Measurements from ENCODE around the gene MYNN. TPM values are rescaled to one million over a fixed set of nuclear protein-coding genes. Genes with fewer than 3 reads are reported as not detected.

The MYNN gene
- total and polyA plus RNA-seq, 2 donors, result 11.9 to 50.8 TPM

GRCh38 chr3:169790687-169791429 lies 17.7 kb downstream of the MYNN start:
- H3K27ac ChIP-seq (ENCODE audit: low read depth), result no peak overlapping the region
- no peaks in the 10 kb centered on the region for H3K4me1 ChIP-seq (ENCODE audit: insufficient read depth)
- no peak overlapping the region for H3K4me3 ChIP-seq (ENCODE audit: low read depth, low read length)
- no peak for DNase-seq (ENCODE audit: extremely low spot score)
- peaks cover 7% of the 10 kb centered on the region for H3K36me3 ChIP-seq (ENCODE audit: insufficient read depth)
- WGBS, result 90% methylated on average over 4 of the region's 4 CpGs

- Histone ChIP-seq H3K27ac (ENCODE audit: low read depth) (no peak overlapping the region), H3K36me3 (ENCODE audit: insufficient read depth) (peaks cover 3% of the 10 kb centered on the region), H3K4me3 (ENCODE audit: low read depth, low read length) (no peak overlapping the region), H3K4me1 (ENCODE audit: insufficient read depth) (no peaks in the 10 kb centered on the region)
- no peak for DNase-seq (ENCODE audit: extremely low spot score)
- 98% methylated on average over 1 of the region's 1 CpG for WGBS
Measured at GRCh38 chr3:169792359-169792758, 19.2 kb downstream of the MYNN start.

- H3K27ac ChIP-seq (ENCODE audit: low read depth), result no peak overlapping the region
- no peaks in the 10 kb centered on the region for H3K36me3 ChIP-seq (ENCODE audit: insufficient read depth)
- DNase-seq (ENCODE audit: extremely low spot score), result no peak
- H3K4me3 ChIP-seq (ENCODE audit: low read depth, low read length), result no peak overlapping the region
- no peaks in the 10 kb centered on the region for H3K4me1 ChIP-seq (ENCODE audit: insufficient read depth)
- WGBS, result 94% methylated on average over 3 of the region's 3 CpGs
Measured at GRCh38 chr3:169804681-169805080, 31.5 kb downstream of the MYNN start.

- no peak overlapping the region for H3K4me3 ChIP-seq (ENCODE audit: low read depth, low read length)
- H3K36me3 ChIP-seq (ENCODE audit: insufficient read depth), result no peaks in the 10 kb centered on the region
- WGBS, result 42% methylated on average over 2 of the region's 2 CpGs
- no peak for DNase-seq (ENCODE audit: extremely low spot score)
- no peaks in the 10 kb centered on the region for H3K4me1 ChIP-seq (ENCODE audit: insufficient read depth)
- H3K27ac ChIP-seq (ENCODE audit: low read depth), result no peak overlapping the region
Measured at GRCh38 chr3:169809230-169809795, 36.1 kb downstream of the MYNN start.

DNA sequence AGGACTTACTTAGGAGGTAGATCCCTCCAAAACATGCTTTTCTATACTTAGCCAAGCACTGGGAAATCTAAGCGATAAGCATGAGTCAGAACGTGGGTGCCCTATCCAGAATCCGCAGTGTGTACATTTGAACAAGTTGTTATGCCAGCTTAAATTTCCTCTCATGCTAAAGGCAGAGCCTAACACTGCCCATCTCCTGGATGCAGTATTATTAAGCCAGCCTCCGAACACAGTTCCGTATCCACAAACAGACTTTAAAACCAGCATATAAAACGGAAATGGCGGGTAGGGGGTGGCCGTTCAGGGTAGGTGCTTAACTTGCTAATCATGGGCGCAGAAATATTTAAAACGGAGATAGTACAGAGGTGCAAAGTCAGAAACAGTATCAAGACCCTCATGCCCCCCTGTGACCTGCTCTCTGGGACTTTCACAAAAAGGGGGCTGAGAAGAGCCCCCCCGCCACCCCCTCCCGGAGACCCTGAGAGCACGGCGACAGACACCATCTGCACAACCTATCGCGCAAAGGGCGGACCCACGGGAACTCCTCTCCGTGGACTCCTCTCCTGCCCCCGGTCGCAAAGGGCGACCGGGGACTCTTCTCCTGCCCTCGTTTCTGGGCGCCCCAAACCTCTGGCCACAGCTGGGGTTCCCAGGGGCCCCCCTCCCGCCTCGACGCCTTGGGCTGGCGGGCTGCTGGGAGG lies 38.6 kb downstream of the MYNN start:
- Histone ChIP-seq H3K27ac (ENCODE audit: low read depth) (peak overlapping the region; percentile 62), H3K4me1 (ENCODE audit: insufficient read depth) (no peaks in the 10 kb centered on the region), H3K36me3 (ENCODE audit: insufficient read depth) (no peaks in the 10 kb centered on the region), H3K4me3 (ENCODE audit: low read depth, low read length) (peak overlapping the region; percentile 74)
- WGBS, result 2% methylated on average over 29 of the region's 29 CpGs
- DNase-seq (ENCODE audit: extremely low spot score), result peak; percentile 7

- H3K4me1 ChIP-seq (ENCODE audit: insufficient read depth), result no peaks in the 10 kb centered on the region
- H3K27ac ChIP-seq (ENCODE audit: low read depth), result peak within 1 kb of the TSS; percentile 62
- peak within 1 kb of the TSS; percentile 74 for H3K4me3 ChIP-seq (ENCODE audit: low read depth, low read length)
- peak; percentile 25 for DNase-seq (ENCODE audit: extremely low spot score)
- H3K36me3 ChIP-seq (ENCODE audit: insufficient read depth), result no peaks in the 10 kb centered on the region
- 5% methylated on average over 56 of the region's 56 CpGs for WGBS
Measured at GRCh38 chr3:169812332-169813235, 39.4 kb downstream of the MYNN start, which contains the start of the genes LRRC34 and LRRIQ4. LRRC34 (minus strand) TSS chr3:169812904; CDS start chr3:169812548, 356 bp downstream. LRRIQ4 (plus strand) TSS chr3:169812870; CDS start chr3:169821922, 9,052 bp downstream.

- Histone ChIP-seq H3K36me3 (ENCODE audit: insufficient read depth) (no peaks in the 10 kb centered on the region), H3K27ac (ENCODE audit: low read depth) (no peak overlapping the region), H3K4me3 (ENCODE audit: low read depth, low read length) (peak overlapping the region; percentile 74), H3K4me1 (ENCODE audit: insufficient read depth) (no peaks in the 10 kb centered on the region)
- DNase-seq (ENCODE audit: extremely low spot score), result no peak
- WGBS, result 59% methylated on average over 8 of the region's 8 CpGs
Measured at GRCh38 chr3:169813278-169813677, 40.1 kb downstream of the MYNN start.

- no peak for DNase-seq (ENCODE audit: extremely low spot score)
- Histone ChIP-seq H3K4me3 (ENCODE audit: low read depth, low read length) (peak overlapping the region; percentile 74), H3K4me1 (ENCODE audit: insufficient read depth) (no peaks in the 10 kb centered on the region)
Measured at GRCh38 chr3:169813757-169814517, 40.7 kb downstream of the MYNN start.

DNA sequence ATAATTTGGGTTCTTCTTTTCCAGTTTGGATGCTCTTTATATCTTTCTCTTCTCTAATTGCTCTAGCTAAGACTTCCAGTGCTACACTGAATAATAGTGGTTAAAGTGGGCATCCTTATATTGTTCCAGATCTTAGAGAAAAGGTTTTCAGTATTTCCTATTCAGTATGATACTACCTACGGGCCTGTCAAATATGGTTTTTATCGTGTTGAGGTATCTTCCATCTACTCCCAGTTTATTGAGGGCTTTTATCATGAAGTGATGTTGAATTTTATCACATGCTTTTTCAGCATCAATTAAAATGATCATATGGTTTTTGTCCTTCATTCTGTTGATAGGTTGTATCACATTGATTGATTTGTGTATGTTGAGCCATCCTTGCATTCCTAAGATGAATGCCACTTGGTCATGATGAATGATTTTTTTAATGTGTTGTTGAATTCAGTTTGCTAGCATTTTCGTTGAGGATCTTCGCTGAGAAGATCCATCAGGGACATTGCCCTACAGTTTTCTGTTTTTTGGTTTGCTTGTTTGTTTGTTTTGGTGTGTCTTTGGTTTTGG lies 42.5 kb downstream of the MYNN start:
- 96% methylated on average over 4 of the region's 4 CpGs for WGBS
- DNase-seq (ENCODE audit: extremely low spot score), result no peak
- no peaks in the 10 kb centered on the region for H3K36me3 ChIP-seq (ENCODE audit: insufficient read depth)
- no peak overlapping the region for H3K27ac ChIP-seq (ENCODE audit: low read depth)
- no peak overlapping the region for H3K4me3 ChIP-seq (ENCODE audit: low read depth, low read length)
- no peaks in the 10 kb centered on the region for H3K4me1 ChIP-seq (ENCODE audit: insufficient read depth)

More at GRCh38 chr3:169813757-169814517, 40.7 kb downstream of the MYNN start:
- 66% methylated on average over 27 of the region's 27 CpGs for WGBS
- Histone ChIP-seq H3K27ac (ENCODE audit: low read depth) (no peak overlapping the region), H3K36me3 (ENCODE audit: insufficient read depth) (no peaks in the 10 kb centered on the region)

DNA sequence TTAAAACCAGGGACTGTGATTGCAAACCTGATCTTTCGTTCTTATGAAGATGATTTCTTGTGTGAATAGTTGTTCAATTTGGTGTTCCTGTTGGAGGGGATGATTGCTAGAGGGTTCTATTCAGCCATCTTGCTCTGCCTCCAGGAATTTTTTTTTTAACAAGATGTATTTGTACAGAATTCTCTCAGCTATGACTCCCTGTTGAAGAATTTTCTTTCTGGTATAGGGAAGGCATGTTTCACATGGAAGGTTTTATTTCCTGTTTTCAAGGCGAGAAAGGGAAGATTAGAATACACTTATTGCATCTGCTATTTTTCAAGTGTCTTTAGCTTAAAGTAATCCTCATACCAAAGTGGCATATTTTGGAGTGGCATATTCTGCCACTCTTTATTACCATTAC lies 45.1 kb downstream of the MYNN start:
- Histone ChIP-seq H3K27ac (ENCODE audit: low read depth) (no peak overlapping the region), H3K36me3 (ENCODE audit: insufficient read depth) (no peaks in the 10 kb centered on the region), H3K4me3 (ENCODE audit: low read depth, low read length) (no peak overlapping the region), H3K4me1 (ENCODE audit: insufficient read depth) (no peaks in the 10 kb centered on the region)
- WGBS, result 77% methylated on average over 2 of the region's 2 CpGs
- DNase-seq (ENCODE audit: extremely low spot score), result no peak

GRCh38 chr3:169822091-169822490 lies 48.9 kb downstream of the MYNN start:
- Histone ChIP-seq H3K36me3 (ENCODE audit: insufficient read depth) (no peaks in the 10 kb centered on the region), H3K4me1 (ENCODE audit: insufficient read depth) (no peaks in the 10 kb centered on the region), H3K4me3 (ENCODE audit: low read depth, low read length) (no peak overlapping the region), H3K27ac (ENCODE audit: low read depth) (no peak overlapping the region)
- WGBS, result 96% methylated on average over 15 of the region's 15 CpGs
- no peak for DNase-seq (ENCODE audit: extremely low spot score)

GRCh38 chr3:169822540-169822939 lies 49.3 kb downstream of the MYNN start:
- DNase-seq (ENCODE audit: extremely low spot score), result no peak
- Histone ChIP-seq H3K27ac (ENCODE audit: low read depth) (no peak overlapping the region), H3K36me3 (ENCODE audit: insufficient read depth) (no peaks in the 10 kb centered on the region), H3K4me1 (ENCODE audit: insufficient read depth) (no peaks in the 10 kb centered on the region), H3K4me3 (ENCODE audit: low read depth, low read length) (no peak overlapping the region)
- WGBS, result 97% methylated on average over 20 of the region's 20 CpGs

All from urinary bladder (tissue), 4 donors.